Measurements from ENCODE around the gene COX7B. TPM values are rescaled to one million over a fixed set of nuclear protein-coding genes. Genes with fewer than 3 reads are reported as not detected.
"Not testable (repeated sequence)": the region's sequence is repeated elsewhere in the genome, so short reads cannot be mapped to it uniquely, and the experiment has no call there.

Gene COX7B
- total RNA-seq, 2 experiments from 2014 or later, result 302 to 324 TPM

DNA sequence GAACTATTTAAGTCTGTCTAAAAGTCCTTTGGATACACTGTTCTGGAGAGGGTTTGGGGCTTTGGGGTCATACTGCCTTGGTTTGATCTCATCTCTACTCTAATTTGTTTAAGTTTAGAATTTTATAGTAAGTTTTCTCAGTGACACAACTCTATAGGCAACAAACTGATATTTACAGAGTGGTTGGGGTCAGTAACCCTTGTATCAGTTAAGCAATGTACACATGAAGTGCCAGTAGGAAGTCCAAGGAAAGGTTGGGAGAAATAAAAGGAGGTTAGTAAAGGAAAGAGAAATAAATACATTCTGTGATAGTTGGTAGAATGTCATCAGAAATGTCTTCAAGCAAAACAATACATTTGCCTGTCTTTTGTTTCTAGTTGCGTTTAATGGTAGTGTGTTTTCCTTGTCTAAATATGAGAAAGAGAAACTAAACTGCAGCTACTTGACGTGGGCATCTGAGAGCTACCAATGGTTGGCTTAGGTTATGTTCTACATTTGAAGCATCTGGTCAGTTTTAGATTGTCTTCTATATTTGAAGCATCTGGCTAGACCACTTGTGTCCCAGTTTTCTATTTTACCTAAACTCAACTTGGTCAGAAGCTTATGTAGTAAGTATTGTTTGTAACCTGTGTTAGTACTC is 18.1 kb downstream of the COX7B start:
- no peak for TF ChIP-seq CTCF (IDR thresholded peaks at IDR 0.05)
- intact Hi-C loops (cut with micrococcal nuclease), result loop anchor here (10.0 kb wide), 1 partner anchor 177 kb away; no protein-coding TSS in a partner anchor
- DNase-seq, result no peak
- Mint-ChIP-seq H3K27ac (peak overlapping the region; percentile 78), H3K27me3 (no peaks in the 10 kb centered on the region), H3K36me3 (ENCODE audit: low read depth) (no peaks in the 10 kb centered on the region), H3K4me1 (ENCODE audit: low read depth) (peaks cover 19% of the 10 kb centered on the region), H3K9me3 (peaks cover 1% of the 10 kb centered on the region), H3K4me3 (peak overlapping the region; percentile 73)
- ATAC-seq, result peak; percentile 66
- ChIA-PET POLR2A (no interaction called here), CTCF (interaction anchor here (0.7 to 1.1 kb wide), 2 partner anchors 108 to 159 kb away, joined by 3 to 7 read pairs; no protein-coding TSS in a partner anchor)

DNA sequence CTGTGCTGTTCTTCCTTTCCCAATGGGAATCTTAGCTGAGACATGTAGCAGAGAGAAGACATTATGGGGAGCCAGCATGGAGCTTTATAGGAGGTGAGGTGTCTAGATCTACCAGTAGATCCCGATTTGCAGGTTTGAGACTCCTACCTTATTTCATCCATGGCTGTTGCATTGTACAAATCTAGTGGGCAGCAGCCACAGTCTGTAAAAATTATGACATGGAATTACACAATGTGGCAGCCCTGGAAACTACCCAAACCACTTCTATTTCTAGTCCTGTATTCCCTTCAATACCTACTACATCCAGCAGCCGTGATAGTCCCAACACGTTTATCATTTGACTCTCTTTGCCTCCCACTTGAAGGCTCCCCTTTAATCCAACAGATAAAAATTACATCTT is 19.3 kb downstream of the COX7B start:
- Mint-ChIP-seq H3K4me3 (no peak overlapping the region), H3K4me1 (ENCODE audit: low read depth) (peaks cover 17% of the 10 kb centered on the region), H3K36me3 (ENCODE audit: low read depth) (no peaks in the 10 kb centered on the region), H3K9me3 (peaks cover 1% of the 10 kb centered on the region), H3K27me3 (no peaks in the 10 kb centered on the region), H3K27ac (no peak overlapping the region)
- ATAC-seq (no peak), DNase-seq (no peak)
- CTCF ChIA-PET, result no interaction called here
- POLR2A ChIA-PET, result no interaction called here
- TF ChIP-seq CTCF (IDR thresholded peaks at IDR 0.05), result no peak
- intact Hi-C loops (cut with micrococcal nuclease), result loop anchor here (10.0 kb wide), 1 partner anchor 176 kb away; no protein-coding TSS in a partner anchor

GRCh38 chrX:77919370-77919769 is 20.1 kb downstream of the COX7B start:
- H3K36me3 Mint-ChIP-seq (ENCODE audit: low read depth); H3K27ac Mint-ChIP-seq; H3K27me3 Mint-ChIP-seq; CTCF ChIA-PET; DNase-seq; H3K9me3 Mint-ChIP-seq; POLR2A ChIA-PET; ATAC-seq; H3K4me3 Mint-ChIP-seq: not testable (repeated sequence)
- intact Hi-C loops (cut with micrococcal nuclease), result loop anchor here (10.0 kb wide), 1 partner anchor 175 kb away; no protein-coding TSS in a partner anchor
- peaks cover 18% of the 10 kb centered on the region for H3K4me1 Mint-ChIP-seq (ENCODE audit: low read depth)

GRCh38 chrX:77922787-77923186 is 23.5 kb downstream of the COX7B start:
- no peak overlapping the region for H3K4me3 Mint-ChIP-seq
- peaks cover 1% of the 10 kb centered on the region for H3K9me3 Mint-ChIP-seq
- no peak for TF ChIP-seq CTCF (IDR thresholded peaks at IDR 0.05)
- ATAC-seq (no peak), DNase-seq (no peak)
- peaks cover 9% of the 10 kb centered on the region for H3K4me1 Mint-ChIP-seq (ENCODE audit: low read depth)
- H3K36me3 Mint-ChIP-seq (ENCODE audit: low read depth), result no peaks in the 10 kb centered on the region
- no peak overlapping the region for H3K27ac Mint-ChIP-seq
- CTCF ChIA-PET, result interaction anchor here (2.9 kb wide), 1 partner anchor 102 kb away, joined by 10 read pairs; no protein-coding TSS in a partner anchor
- POLR2A ChIA-PET, result no interaction called here
- intact Hi-C loops (cut with micrococcal nuclease), result no loop called here
- H3K27me3 Mint-ChIP-seq, result no peaks in the 10 kb centered on the region

DNA sequence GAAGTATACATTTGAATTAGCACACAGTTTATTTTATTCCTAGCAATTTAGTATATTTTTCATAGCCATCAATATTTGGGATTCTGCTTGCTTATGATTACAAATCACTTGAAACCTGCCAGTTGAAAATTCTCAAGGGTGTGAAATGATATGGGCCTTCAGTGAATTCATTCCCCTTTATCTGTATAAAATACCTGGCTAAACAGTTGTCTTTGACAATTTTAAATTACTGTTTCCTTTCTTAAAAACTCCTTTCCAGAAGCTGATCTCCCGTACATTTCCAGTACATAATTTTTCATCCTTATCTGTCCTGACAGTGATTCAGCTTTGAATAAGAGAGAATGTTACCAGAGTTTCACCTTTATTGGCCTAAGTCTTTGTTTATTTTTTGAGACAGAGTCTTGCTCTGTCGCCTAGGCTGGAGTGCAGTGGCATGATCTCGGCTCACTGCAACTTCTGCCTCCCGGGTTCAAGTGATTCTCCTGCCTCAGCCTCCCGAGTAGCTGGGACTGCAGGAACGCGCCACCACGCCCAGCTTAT is 25.1 kb downstream of the COX7B start:
- ChIA-PET CTCF (interaction anchor here (0.8 to 2.9 kb wide), 2 partner anchors 25 to 101 kb away, joined by 3 to 10 read pairs; partner anchors contain the start of gene COX7B), POLR2A (no interaction called here)
- H3K4me1 Mint-ChIP-seq (ENCODE audit: low read depth), result peaks cover 9% of the 10 kb centered on the region
- intact Hi-C loops (cut with micrococcal nuclease), result no loop called here
- H3K9me3 Mint-ChIP-seq, result peaks cover 1% of the 10 kb centered on the region
- H3K36me3 Mint-ChIP-seq (ENCODE audit: low read depth), result peaks cover 2% of the 10 kb centered on the region
- H3K27me3 Mint-ChIP-seq, result no peaks in the 10 kb centered on the region
- H3K4me3 Mint-ChIP-seq, result no peak overlapping the region
- no peak overlapping the region for H3K27ac Mint-ChIP-seq
- TF ChIP-seq CTCF (IDR thresholded peaks at IDR 0.05), result no peak
- no peak for DNase-seq
- no peak for ATAC-seq

Data from activated CD8-positive, alpha-beta T cell treated with anti-CD3 and anti-CD28 coated beads for 36 hours (primary cell).